AML-193 (cell line): ENCODE data around the gene GP1BB.

Source experiments
- DNase-seq, 2 experiments: peaks; one replicate each; lab custom pipeline; 2025; lab: John Stamatoyannopoulos, UW

GP1BB gene

DNA sequence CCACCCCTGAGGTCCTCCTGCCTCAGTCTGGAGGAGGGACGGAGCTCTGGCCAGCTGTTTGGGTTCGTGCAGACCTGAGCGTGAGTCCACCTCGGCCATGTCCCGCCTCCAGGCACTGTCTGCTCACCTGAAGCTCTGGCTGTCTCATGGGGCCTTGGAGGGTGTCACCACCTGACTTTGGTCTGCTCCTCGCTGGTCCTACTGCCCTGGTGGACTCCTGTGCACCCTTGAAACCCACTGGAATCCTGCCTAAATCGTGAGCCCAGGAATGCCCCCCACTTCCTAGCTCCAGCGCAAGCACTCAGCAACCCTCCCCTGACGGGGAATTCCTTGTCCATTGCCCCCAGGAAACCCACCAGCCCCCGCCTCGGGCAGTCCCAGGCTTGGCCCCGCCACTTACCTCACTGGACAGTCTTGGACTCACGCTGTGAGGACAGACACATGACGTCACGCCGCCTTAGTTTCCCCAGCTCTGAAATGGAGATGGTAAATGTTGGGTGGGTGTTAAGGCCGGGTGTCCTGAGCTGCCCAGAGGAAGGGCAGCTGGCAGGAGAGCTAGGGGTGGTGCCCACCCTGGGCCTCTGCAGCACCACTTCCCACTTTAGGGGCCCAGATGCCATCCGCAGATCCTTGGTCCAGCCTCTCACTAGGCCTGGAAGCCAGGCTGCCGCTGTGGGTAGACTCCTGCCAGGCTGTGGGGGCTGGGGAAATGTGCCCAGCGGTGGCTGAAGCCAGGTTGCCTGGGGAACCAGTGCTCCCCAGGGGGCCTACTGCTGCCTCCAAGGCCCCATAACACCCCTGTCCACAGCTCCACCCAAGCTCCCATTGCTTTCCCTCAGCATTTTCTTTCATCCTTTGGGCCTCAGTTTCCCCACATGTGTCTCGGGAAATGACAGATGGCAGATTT is 19.1 kb downstream of the GP1BB start:
- no peak for DNase-seq

DNA sequence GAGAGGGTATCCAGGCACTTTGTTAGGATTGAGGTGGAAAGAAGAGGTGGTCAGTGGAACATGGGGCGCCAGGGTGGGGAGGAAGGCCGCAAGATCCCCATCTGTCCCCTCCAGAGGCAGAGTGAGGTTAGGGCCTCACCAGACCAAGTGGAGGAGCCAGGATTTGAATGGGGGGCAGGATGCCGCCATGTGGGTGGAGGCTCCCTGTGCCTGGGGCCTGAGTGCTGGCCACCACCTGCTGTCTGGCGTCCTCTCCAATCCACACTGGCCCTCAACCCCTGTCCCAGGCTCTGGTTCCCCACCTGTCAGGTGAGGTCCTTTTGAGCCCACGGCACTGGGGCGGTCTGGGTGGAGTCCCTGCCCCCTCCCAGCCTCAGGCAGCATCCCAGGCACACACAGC is 19.7 kb downstream of the GP1BB start:
- no peak for DNase-seq

- no peak for DNase-seq
Measured at GRCh38 chr22:19743651-19744050, 20.3 kb downstream of the GP1BB start.

GRCh38 chr22:19744350-19745006 is 21.1 kb downstream of the GP1BB start:
- DNase-seq: no peak

DNA sequence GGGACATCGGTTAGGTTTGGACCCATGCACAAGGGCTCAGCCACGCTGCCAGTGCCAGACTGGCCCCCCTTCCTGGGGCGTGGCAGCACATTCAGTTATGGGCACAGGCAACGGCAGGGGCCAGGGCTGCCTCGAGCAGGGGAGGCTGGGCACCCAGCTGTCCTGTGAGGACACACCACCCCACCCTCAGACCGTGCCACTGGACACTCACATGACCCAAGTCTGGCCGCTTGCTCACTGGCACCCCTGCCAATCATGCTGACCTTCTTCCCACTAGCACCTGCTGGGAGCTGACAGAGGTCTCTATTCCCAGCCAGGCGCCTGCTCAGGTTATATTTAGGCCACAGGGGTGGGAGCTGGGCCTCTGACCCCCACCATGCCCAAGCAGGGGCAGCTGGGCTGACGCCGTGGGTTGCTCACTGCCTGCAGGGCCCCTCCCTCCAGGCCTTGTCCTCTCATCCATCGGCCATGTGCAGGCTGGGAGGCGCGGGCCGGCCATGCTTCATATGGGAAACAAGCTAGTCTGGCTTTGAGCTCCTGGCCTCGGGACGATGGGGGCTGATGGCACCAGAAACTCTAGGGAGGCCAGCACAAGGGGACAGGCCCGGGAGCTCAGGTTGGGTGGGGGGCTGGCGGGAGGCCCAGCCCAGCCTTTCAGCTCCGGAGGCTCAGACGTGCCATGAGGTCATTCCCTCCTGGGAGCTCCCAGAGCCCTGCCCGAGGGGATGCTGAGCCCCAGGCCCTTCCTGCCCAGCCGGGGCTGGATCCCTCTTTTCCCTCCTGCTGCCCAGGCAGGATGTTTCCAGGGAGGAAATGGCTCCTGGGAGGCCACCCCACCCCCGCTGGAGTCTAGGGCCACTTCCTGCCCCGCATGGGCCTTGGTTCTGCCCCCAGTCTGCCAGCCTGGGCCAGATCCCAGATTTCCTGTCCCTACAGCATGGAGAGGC is 22.1 kb downstream of the GP1BB start:
- DNase-seq: no peak

GRCh38 chr22:19746726-19747125 is 23.4 kb downstream of the GP1BB start:
- DNase-seq: no peak

DNA sequence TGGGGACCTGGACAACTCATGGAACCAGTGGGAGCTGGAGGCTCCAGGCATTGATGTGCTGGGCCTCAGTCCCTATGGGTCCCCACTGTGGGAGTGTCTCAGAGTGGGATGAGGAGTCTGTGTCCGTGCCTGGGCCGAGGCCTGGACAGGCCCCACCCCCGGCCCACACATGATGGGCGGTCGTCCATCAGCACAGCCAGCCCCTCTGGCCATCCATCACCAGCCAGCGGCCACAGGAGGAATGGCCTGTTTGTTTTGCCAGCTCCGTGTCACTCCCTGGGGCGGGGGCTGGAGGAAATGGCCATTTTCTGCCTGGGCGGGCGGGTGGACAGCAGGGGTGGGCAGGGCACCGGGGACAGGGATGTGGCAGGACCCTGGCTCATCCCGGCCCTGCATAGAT is 24.2 kb downstream of the GP1BB start:
- no peak for DNase-seq

- no peak for DNase-seq
Measured at GRCh38 chr22:19748139-19748538, 24.8 kb downstream of the GP1BB start.

- no peak for DNase-seq
Measured at GRCh38 chr22:19748991-19749664, 25.8 kb downstream of the GP1BB start.

DNA sequence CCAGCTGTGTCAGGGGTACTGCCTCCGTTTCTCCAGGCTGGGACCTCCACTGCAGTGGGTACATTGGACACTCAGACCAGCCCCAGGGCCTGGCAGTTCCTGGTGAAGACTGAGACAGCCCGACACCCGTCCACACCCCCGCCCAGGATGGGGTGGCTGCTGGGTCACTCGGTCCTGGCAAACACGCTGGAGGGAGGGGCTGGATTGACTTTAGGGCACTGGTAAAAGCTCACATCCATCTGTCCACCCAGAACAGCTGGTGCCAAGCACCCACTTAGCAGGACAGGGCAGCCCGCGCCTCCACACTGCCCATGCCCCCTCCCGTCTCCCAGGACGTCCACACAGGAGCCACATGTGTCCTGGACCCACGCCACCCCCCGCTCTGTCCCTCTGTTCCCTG is 26.5 kb downstream of the GP1BB start:
- DNase-seq: no peak

DNA sequence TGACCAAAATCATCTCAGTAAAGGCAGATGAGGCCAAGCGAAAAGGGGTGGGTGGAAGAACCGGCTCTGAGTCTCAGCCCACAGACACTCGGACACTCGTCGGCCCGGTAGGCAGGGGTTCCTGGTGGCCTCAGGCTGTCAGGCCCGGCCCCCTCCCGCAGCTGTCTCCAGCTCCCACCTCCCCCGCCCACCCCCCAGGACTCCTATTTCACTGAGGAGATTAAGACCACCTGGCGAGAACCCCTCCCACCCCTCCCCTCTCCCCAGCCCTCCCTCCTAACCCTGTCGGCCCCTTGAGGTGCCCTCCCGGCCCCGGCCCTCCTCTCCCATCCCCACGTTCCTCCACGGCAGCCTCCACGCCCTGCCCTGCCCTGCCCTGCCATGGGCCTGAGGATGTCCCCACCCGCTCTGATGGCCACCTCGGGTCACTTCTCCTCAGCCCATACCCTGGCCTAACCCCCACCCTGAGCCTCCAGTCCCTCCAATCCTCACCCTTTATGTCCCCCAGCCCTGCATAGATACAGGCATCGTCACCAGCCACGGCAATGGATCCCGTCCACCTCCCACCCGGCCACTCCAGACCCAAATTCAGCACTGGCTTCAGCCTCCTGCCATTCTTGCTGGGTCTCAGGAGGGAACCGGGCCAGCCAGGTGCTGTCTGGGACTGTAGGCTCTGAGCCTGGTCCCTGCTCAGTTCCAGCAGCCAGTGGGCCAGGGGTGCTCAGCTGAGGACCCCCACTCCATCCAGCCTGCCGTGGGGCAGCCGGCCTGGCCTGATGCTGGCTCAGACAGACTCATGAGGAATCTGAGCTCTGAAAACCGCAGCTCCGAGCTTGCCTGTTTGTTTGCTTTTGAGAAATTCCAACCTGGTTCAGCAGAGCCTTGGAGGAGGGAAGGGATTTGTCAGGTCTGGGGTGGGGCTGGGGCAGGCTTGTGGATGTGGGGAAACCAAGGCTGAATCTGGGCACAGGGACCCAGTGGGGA is 27.5 kb downstream of the GP1BB start:
- DNase-seq: no peak

DNA sequence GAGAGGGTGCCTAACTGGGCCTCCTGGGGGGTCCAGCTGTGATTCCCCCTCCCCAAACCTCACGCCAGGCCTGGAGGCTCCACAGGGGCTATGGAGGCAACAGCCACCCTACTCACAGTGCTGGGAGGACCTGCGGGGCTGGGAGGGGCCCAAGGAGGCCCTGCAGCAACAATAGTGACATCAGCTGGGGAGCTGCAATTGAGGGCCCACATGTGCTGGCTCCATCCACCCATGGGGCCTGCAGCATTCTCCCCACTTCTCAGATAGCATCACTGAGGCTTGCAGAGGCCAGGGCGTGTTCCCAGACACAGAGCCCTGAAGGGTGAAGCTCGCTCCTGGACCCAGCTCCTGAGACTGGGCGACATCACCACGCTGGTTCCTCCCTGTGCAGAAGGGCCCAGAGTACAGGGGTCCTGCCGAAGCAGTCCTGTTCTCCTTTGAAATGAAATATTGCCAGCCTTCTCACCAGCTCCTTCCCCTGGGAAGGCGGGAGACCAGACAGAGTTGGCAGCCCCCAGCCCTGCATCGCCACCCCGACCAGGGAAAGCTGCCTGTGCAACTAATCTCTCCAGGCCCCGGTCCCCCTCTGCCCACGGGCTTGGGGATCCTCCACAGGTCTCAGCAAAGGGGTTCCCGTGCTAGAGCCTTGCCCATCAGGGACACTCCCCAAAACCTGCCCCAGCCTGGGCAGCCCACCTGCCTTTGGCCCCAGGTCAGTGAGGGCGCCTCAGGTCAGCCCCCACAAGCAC is 28.3 kb downstream of the GP1BB start:
- no peak for DNase-seq

- no peak for DNase-seq
Measured at GRCh38 chr22:19753090-19753842, 29.9 kb downstream of the GP1BB start.

- DNase-seq: no peak
Measured at GRCh38 chr22:19753996-19754700, 30.8 kb downstream of the GP1BB start.

- no peak for DNase-seq
Measured at GRCh38 chr22:19754701-19755144, 31.4 kb downstream of the GP1BB start.

DNA sequence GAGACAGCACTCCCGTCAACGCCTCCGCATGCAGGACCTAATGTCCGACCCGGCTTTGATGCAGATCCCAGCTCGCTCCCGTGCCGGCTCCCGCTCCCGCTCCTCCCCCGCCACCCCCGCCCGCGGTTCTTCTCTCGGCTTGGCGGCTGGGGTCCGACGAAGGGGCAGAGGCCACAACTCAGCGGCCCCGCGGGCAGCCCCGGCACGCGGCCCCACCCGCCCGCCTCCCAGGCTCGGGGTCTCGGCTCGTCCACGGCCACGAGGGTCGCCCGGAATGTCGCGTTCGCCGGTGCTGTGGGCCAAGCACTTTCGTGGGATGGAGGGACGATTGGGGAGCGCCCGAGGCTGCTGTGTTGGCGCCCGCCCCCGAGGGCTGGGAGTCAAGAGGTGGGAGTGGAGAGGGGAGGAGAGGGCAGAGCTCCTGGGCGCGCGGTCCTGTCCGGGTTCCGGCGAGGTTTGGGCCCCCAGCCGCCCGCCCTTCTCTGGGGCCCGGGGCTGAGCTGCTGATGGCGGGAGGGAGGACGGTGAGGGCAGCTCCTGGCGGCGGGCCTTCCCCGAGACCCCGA is 31.9 kb downstream of the GP1BB start:
- no peak for DNase-seq

- DNase-seq: no peak
Measured at GRCh38 chr22:19755722-19756287, 32.5 kb downstream of the GP1BB start.
